HS-27A (cell line): ENCODE measurements around the gene ZSWIM4.

Source experiments
- DNase-seq: peaks from one replicate; pipeline ENCODE4 v3.0.0-alpha.2; 2012; ENCODE audit warnings: low read depth, missing footprints

Gene ZSWIM4

DNA sequence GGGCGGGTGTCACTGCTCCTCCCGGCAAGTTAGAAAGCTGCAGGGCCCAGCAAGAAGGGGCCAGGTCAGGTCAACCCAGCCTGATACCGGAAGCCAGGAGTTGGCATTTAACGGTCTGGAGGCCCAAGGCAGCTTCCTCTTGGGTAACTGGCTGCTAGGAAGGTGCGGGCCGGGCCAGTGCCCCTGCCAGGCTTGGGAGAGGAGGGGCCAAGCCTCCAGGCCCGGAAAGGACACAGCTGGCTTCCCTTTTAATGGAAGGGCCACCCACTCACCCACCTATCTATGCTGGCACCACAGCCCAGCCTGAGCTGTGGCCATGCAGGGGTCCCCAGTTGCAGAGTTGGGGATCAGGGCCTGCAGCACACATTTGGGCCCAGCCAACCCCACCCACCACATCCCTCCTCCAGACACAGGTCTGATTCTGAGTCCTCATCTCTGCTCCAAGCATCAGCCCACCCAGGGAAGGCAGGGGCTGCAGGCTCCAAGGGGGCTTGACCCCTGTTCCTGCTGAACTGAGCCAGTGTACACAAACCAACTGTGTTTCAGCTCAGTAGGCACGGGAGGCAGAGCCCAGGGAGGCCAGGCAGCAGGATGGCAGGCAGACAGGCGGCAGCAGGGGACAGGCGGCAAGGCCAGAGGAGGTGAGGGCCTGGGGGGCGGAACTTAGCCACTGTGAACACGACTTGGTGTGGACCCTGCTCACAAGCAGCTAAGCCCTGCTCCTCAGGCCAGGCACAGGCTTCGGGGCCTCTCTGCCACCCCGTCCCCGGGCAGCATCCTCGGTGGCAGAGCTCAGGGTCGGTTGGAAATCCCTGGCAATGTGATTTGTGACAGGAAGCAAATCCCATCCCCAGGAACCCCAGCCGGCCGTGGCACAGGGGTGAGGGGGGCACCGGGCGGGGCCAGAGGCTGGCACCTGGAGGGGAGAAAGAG lies 40.8 kb downstream of the ZSWIM4 start:
- no peak for DNase-seq

DNA sequence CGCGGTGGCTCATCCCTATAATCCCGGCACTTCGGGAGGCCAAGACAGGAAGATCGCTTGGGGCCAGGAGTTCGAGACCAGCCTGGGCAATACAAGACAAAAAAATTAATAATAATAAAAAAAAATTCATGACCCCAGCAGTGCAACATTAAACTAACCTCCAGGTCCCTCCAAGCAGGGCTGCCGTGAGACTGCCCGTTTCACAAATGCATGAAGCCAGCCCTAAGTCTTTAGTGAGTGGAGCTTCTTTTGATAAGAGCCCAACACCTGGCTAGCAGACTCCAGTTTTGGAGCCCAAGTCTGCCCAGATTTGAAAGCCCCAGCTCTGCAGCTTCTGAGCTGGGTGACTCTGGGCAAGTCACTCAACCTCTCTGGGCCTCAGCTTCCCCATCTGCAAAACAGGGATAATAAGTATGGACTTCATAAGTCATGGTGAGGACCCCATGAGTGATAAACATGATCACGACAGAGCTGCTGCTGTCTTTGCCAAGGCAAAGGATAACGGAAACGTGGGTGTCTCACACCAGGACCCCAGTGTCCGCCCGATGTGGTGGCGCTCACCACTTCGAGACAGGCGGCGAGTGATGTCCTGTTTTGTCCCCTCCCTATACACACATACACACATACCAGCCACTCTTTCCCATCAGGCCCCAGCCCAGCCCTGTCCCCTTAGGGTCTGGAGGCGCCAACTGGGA lies 43.3 kb downstream of the ZSWIM4 start:
- DNase-seq = no peak

DNA sequence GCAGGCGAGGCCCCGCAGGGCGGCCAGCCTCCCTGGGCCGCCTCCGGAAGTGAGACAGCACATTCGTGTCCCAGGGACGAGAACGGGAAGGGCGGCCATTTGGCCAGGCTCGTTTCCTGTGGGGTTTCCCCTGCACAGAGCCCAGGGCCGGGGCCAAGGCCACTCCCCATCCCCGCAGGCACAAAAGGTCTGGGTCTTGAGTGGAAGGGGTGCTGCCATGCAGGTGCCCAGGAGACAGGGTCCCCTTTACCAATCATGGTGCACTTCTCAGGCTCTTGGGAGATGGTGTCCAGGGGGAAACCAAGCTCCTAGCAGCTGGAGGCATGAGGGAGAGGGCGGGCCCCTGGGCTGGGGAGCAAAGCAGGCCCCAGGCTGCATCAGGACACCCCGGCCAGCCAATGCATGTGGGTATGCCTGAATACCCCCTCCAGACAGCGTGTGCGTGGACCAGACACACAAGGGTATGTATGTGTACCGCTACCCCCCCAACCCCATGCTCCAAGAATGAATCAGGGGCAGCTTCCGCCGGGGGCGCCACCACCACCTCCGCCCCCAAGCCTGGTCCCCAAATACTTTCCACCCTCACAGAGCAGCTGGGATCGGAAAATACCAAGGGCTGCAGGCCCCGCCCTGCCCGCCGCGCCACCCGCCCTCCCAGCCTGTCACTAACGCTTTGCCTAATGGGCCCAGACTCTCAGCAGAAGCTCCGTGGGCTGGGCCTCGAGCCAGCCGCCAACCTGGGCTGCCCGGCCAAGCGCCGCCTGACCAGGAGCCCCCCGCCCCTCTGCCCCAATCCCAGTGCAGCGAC lies 44.1 kb downstream of the ZSWIM4 start:
- DNase-seq = no peak

DNA sequence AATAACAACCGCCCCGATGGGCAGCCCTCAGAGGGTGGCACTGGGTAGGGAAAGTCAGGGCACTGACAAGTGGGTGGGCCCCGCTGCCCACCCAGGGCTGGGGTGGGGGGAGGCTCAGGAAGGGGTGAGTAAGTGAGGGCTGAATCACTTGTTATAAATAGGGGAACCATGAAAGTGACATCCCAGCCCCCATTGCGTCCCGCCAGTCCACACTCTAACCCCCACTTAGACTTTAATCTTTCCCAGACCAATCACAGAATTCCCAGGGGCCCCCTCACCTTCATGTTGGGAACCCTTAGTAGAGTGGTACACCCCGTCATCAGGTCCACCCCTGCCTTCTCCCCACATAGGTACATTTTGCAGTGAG lies 44.7 kb downstream of the ZSWIM4 start:
- DNase-seq = no peak

DNA sequence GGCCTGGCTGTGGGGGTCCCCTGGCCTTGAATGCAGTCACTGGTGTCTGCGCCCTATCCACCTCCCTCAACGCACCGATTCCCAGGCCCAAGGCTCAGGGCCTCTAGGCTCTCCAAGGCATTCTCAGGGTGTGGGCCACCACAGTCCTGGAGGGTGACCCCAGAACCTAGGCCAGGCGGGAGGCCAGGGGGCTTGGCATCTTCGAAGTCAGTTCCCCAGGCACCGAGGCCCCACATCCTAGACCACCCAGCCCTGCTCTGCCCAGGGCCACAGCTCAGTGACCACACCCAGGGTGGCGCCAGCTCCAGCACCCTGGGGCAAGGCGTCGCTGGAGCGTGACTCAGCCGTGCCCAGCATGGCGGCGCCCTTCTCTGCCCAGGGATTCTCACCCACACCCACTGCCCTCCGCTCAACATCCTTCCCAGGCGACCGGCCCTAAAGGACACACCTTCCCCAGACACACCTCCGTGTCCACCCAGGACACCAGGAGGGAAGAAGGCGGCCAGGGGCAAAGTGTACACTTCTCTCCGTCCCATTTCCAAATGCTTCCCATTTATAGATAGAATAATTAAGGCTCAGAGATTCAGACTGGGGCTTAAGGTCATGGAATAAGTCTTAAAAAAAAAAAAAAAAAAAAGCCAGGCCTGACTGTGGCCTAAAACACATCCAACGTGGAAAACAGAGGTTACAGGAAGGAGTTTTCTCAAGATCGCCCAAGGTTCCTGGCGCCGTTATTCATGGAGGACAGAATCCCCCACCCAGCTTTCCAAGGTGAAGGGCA lies 45.3 kb downstream of the ZSWIM4 start:
- DNase-seq = no peak

DNA sequence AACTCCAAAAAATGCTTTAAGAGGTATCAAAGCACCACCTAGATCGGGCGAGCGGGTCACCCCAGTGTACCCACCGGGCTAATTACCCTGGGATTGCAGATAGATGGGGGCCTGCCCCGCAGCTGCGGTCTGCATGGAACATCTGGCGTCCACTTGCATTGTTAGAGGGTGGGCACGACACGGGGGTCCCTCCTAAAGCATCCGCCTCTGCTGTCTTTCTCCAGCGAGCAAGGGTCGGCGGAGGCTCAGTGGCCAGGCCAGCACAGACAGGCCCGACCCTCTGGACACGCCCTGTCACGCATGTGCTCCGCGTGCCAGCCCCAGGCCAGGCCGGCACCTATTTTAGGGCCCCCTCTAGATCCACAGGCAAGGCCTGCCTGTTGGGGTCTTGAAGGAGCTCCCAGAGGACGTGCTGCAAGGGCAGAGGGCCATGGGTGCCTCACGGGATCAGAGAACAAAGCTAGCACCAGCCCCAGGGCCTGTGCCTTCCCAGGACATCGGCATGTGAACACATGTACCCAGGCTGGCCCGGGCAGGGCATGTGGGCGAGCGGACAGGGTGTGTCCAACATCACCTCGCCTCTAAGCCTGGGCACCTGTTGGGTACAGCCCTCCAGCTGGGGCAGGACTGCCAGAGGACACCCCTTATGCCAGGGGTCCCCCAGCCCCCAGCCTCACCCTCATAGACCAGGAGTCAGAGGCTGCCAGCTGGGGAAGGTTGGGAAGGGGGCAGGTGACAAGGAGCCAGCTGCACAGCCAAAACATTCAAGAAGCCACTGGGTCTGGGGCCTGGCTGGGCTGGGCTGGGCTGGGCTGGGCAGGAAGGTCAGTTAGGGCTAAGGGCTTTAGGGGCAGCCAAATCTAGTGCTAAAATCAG lies 46.1 kb downstream of the ZSWIM4 start:
- no peak for DNase-seq

DNA sequence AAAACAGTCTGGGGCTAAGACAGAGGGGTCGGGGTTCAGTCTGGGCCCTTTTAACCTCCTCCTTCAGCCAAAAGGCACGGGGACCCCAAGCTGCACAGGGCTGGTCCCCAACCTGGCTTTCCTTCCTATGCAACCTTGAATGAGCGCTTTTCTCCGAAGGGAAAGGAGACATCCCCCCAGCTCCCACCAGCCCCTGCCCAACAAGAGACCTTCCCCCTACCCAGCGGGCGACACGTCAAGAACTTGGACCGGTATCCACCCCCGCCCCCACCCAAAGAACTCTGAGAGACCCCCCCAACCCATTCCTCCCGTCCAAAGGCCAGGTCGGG lies 46.7 kb downstream of the ZSWIM4 start:
- no peak for DNase-seq

DNA sequence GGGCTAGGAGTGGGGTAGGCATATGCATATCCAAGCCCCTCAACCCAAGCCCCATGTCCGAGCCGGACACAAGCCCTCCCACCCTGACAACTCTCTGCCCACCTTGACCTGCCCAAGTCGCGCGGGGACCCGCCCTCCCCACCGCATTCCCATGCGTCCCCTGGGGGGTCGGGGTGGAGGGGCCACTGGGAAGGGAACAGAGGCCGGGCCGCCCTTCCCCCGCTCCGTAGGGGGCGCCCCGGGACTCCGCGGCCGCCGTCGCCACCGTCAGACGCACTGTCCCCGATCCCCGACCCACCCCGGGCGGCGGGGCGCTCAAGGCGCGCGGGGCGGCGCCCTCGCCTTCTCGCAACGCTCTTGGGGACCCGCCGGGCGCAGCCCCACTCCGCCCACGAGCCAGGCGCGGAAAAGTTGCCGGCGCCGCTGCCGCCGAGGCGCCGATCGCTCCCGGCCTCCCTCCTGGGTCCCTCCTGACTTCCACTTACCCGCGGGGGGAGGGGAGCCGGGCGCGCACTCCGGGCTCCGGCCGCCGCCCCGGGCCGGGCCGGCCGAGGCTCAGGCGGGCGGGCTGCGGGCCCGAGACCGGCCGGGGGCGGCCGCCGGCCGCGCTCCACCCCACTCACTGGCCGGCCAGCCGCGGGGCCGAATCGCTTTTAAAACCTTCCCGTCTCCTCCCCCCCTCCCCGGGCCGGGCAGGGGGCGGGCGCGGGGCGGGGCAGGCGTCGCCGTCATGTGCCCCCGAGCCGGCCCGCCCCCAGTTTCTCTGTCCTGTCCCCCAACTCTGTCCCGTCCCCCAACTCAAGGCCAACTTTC lies 47.3 kb downstream of the ZSWIM4 start:
- DNase-seq = no peak

DNA sequence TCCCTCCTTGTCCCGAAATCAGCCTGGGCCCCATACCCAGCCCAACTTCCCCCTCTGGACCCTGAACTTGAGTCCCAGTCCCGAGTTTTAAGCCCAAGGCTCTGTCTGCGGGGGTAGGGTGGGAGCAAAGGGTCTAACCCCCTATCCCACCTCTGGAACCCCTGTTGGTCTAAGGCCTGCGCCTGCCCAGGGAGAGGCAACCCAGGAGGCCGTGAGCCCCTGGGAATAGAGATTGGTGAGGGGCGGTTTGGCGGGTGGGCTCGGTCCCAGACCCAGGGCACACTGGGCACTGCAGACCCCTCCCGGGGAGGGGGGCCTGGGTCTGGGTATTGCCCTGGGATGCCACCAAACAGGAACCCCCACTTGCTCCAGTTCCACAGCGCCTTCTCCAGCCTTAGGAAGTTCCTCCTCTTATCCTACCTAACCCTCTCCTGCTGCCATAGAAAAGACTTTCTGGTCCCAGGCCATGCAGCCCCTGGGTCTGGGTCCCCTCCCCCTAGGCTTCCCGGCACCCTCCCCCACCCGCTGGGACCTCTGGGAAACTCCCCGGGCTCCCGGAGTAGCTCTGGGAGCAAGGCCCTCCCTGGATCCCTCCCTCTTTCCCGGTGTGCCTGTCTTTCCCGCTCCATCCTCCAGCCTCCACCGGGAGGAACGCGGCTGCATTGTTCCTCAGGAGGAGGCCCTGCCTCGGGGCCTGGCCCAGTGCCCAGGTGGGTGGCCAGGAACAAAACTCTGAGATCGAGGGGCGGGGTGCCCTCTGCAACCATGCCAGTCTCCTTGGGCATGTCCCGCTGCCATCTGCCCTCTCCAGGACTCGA lies 48.1 kb downstream of the ZSWIM4 start:
- DNase-seq = no peak

DNA sequence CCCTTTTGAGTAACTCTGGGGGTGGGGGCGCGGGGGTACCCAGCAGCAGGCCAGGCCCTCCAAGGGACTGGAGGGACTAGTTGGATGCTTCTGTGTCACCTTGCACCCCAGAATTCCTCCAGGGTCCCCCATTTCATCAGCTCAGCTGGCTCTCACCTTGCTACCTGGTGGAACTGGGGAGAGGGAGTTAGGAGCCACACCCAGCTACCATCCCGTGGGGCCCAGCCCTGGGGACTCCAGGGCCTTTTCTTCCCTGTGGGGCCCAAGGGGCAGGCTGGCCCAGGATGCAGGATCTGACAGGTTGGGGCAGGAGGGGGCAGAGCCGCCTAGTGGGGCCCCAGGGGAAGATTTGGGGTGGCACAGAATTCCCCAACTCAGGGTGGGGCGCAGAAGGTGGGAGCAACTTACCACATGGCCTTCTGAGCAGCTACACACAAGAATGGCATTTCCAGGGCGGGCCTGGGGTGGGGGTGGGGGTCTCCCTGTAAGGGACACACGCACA lies 48.9 kb downstream of the ZSWIM4 start:
- DNase-seq = no peak

DNA sequence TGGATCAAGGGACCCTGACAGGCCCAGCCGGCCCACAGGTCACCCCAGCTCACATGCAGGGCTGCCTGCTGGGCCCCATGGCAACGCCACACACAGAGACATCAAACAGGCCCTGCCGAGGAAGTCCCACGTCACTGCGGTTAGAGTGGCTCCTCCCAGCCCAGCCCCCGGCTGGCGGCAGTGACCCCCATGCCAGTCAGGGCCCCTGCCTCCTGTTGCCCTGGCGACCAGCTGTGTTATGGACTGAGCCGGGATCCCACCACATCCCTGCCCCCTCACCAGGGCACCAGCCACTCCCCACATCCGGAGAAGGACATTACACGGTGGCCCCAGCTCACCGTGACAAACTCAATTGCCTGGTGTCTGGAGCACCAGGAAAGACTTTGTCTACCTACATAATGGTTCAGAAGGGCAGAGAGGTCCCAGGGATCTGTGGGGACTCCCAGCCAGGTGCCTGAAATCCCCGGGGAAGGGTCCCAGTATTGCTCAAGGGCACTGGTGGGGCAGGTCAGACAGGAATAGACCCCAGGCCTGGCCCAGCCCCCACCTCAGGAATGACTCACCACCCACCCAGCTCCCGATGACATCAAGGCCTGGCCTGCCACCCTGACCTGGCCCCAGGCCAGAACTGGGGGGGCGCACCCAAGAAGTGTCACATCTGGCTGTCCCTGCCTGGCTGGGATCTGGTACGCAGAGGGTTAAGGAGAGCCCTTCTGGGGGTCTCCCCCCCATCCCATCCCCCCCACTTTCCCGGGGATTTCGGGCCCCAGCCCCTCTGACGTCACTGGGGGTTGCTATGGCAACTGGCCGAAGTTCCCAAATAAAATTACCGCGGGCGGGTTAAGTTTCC lies 51.5 kb downstream of the ZSWIM4 start:
- no peak for DNase-seq

DNA sequence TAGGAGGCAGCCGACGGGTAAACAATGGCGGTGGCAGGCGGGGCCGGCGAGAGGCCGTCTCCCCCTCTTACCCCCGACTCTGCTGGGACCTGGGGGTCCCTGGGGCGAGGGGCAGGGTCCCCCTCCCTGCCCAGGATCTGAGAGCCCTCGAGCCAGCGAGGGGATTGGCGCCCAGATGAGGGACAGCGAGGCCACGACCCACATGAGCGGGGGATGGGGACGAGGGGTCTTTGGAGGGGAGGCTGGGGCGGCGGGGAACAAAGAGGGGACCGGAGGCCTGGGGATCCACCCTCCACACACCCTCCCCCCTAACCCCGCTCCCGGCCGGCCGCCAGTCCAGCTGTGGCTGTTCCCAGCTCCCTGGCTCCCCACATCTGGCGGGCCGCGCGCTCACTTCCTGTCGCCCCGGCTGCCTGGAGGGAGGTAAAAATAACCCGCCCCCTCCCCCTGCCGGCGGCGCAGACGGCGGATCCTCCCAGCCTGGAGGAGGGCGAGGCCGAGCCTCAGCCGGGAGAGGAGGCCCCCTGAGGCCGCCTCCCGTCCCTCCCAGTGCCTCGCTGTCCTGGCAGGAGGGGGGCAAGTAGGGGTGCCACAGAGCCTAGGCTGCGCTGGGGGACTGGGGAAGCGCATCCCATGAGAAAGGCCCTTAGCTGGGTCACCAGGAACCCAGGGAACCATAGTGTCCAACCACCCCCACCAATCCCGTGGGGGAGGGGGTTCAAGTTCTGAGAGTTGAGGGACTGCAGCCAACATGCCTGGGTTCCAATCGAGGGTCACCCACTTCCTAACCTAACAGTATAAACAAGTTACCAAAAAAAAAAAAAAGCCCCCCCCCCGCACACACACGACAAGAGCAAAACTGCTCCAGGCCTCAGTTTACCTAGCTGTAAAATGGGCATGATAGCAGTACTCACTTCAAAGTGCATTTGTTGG lies 52.4 kb downstream of the ZSWIM4 start:
- no peak for DNase-seq

DNA sequence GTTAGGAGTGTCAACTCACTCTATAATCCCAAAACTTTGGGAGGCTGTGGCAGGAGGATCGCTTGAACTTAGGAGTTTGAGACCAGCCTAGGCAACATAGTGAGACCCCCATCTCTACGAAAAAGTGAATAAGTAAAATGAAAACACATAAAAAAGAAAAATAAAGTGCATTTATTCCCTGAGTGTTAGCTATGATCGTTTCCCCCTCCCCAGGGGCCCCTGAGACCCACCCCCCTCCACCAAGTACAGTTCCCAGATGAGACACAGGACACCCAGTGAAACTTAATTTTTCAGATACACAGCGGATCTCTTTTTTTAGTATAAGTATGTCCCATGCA lies 53.1 kb downstream of the ZSWIM4 start:
- no peak for DNase-seq

DNA sequence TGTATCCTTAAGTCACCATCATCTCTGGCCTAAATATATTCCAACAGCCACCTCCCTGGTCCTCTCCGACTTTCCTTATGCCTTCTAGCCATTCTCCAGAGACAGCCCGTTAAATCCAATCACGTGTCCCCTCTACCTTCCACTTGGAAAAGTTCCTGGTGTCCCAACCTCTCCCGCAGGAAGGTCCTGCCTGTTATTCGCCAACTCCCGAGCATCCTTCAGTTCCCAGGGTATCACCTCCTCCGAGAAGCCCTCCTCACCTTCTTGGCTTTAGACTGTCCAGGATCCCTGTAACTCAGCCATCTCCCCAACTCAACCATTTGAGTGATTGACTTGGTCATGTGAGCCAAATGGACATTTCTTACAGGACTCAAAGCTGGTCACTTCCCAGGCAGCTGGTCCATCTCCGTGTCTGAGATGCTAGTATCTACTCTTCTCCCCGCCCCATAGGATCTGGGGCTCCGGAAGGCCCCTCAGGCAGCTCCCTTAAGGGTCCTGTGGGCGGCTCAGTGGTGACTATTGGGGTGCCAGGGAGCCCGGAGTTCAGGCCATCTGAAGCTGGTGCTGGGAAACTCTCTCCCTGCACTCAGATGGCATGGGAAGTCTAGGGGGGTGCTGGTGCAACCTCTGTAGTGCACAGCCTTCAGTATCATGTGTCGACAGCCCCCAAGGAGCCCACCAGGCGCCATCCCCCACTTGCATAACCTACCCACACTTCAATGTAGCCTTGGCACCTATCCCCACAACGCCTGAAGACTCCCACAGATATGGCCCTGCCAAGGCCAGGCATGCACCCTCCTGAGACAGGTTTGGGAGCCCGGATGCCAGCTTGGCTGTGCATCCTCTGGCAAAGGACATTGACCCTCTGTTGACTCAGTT lies 53.8 kb downstream of the ZSWIM4 start:
- DNase-seq = no peak

DNA sequence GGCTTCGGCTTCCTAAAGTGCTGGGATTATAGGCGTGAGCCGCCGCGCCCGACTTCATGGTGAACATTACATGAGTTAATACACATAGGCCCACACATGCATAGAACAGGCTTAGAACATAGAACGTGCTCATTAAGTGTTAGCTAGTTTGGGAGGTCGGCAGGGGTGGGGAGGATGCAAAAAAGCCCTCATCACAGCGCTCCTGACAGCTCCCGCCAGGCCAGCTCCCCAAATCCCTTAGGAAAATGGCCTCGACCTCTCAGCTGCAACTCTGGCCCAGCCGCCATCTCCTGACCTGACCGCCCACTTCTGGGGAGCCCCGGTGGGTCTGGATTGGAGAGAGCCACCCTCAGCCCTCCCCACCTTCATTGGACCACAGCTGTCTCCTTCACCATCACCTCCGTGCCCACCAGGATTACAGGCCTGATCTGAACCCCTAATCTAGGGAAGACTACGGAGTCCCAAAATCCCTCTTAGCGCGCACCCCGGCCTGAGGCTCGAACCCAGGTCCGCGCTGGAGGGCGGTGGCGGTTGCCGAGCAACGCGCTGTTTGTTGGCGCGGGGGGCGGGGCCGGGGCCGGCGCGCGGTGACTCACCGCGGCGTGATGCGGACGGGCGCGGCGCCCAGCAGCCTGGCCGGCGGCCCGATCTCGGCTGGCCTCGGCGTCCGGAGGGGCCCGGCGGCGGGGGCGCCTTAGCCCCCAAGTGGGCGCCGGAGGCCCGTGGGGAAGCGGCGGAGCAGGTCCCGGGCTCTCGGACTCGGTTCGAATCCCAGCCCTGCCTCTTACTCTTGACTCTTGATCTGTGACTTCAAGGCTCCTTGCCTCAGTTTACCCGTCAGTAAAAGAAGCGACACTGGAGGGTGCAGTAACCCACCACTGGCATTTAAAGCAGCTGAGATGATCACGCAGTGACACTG lies 55.0 kb downstream of the ZSWIM4 start:
- no peak for DNase-seq
